ENCODE results near the gene MLANA. TPM values are rescaled to one million over a fixed set of nuclear protein-coding genes. Genes with fewer than 3 reads are reported as not detected.

The MLANA gene
- total RNA-seq, 1 donor from 2014 or later = not detected

DNA sequence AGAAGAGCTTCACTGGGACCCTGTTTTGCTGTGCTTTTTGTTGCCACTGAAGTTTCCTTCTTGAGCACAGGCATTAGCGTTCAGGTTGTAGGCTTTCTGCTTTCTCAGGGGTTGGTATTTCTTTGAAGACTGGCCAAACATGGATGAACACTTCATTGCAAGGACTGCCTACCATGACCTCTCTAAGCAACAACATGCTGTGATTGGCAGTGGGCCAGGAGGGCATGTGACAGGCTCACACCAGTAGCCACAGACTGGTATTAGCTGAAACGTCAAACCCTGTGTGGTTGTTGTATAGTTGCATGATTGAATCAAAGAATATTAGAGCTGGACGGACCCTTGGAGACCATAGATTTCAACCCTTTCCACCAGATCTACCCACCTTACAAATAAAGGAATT is 20.0 kb upstream of the MLANA start:
- FAIRE-seq = no peak
- Histone ChIP-seq H3K4me3 (ENCODE audit: low read depth, low read length) (no peak overlapping the region), H3K36me3 (ENCODE audit: control insufficient read depth, insufficient read depth, low read length) (no peaks in the 10 kb centered on the region), H3K27me3 (ENCODE audit: control insufficient read depth, insufficient read depth, low read length) (no peaks in the 10 kb centered on the region)
- TF ChIP-seq CTCF (IDR thresholded peaks at IDR 0.05; ENCODE audit: insufficient read depth, low read length, severe bottlenecking) = no peak
- DNase-seq (ENCODE audit: low read depth) = no peak

- H3K36me3 ChIP-seq (ENCODE audit: control insufficient read depth, insufficient read depth, low read length) = no peaks in the 10 kb centered on the region
- H3K27me3 ChIP-seq (ENCODE audit: control insufficient read depth, insufficient read depth, low read length) = no peaks in the 10 kb centered on the region
- DNase-seq (ENCODE audit: low read depth) = peak; percentile 29
- no peak for FAIRE-seq
- H3K4me3 ChIP-seq (ENCODE audit: low read depth, low read length) = no peak overlapping the region
- TF ChIP-seq CTCF (IDR thresholded peaks at IDR 0.05; ENCODE audit: insufficient read depth, low read length, severe bottlenecking) = no peak
Observed at GRCh38 chr9:5871785-5872184, 18.9 kb upstream of the MLANA start.

- Histone ChIP-seq H3K36me3 (ENCODE audit: control insufficient read depth, insufficient read depth, low read length) (no peaks in the 10 kb centered on the region), H3K27me3 (ENCODE audit: control insufficient read depth, insufficient read depth, low read length) (no peaks in the 10 kb centered on the region), H3K4me3 (ENCODE audit: low read depth, low read length) (no peak overlapping the region)
- FAIRE-seq (no peak), DNase-seq (ENCODE audit: low read depth) (no peak)
- no peak for TF ChIP-seq CTCF (IDR thresholded peaks at IDR 0.05; ENCODE audit: insufficient read depth, low read length, severe bottlenecking)
Observed at GRCh38 chr9:5872511-5872910, 18.2 kb upstream of the MLANA start.

DNA sequence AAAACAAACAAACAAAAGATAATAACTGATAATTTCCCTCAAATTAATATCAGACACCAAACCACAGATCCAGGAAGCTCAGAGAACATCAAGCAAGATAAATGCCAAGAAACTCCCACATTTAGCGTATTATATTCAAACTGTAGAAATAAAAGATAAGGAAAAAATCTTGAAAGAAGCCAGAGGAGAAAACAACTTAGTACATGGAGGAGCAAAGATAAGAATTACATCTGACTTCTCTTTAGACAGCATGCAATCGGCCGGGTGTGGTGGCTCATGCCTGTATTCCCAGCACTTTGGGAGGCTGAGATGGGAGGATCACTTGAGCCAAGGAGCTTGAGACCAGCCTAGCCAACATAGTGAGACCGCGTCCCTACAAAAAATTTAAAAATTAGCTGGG is 17.2 kb upstream of the MLANA start:
- no peaks in the 10 kb centered on the region for H3K27me3 ChIP-seq (ENCODE audit: control insufficient read depth, insufficient read depth, low read length)
- H3K36me3 ChIP-seq (ENCODE audit: control insufficient read depth, insufficient read depth, low read length) = no peaks in the 10 kb centered on the region
- DNase-seq (ENCODE audit: low read depth) (no peak), FAIRE-seq (no peak)
- no peak for TF ChIP-seq CTCF (IDR thresholded peaks at IDR 0.05; ENCODE audit: insufficient read depth, low read length, severe bottlenecking)
- H3K4me3 ChIP-seq (ENCODE audit: low read depth, low read length) = no peak overlapping the region

- no peak overlapping the region for H3K4me3 ChIP-seq (ENCODE audit: low read depth, low read length)
- TF ChIP-seq CTCF (IDR thresholded peaks at IDR 0.05; ENCODE audit: insufficient read depth, low read length, severe bottlenecking) = no peak
- H3K36me3 ChIP-seq (ENCODE audit: control insufficient read depth, insufficient read depth, low read length) = no peaks in the 10 kb centered on the region
- no peaks in the 10 kb centered on the region for H3K27me3 ChIP-seq (ENCODE audit: control insufficient read depth, insufficient read depth, low read length)
- DNase-seq (ENCODE audit: low read depth) (no peak), FAIRE-seq (no peak)
Observed at GRCh38 chr9:5874048-5874447, 16.6 kb upstream of the MLANA start.

DNA sequence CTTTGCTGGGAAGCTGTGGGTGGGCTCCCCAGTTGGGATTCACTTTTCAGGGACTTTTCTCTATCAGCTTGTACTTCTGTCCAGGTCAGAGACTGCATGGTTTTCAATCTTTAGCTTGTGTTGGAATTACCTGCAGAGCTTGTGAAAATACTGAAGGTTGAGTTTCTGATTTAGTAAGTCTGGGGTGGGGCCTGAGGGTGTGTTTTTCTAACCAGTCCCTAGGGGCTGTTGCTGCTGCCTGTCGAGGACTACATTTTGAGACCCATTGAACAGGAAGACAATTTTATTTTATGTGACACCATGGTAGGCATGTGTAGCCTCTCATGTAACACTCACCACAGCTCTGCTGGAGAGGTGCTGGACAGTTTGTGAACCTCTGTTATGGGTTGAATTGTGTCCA is 14.7 kb upstream of the MLANA start:
- no peak for TF ChIP-seq CTCF (IDR thresholded peaks at IDR 0.05; ENCODE audit: insufficient read depth, low read length, severe bottlenecking)
- H3K4me3 ChIP-seq (ENCODE audit: low read depth, low read length) = no peak overlapping the region
- no peak for DNase-seq (ENCODE audit: low read depth)
- FAIRE-seq = no peak
- no peaks in the 10 kb centered on the region for H3K36me3 ChIP-seq (ENCODE audit: control insufficient read depth, insufficient read depth, low read length)
- H3K27me3 ChIP-seq (ENCODE audit: control insufficient read depth, insufficient read depth, low read length) = no peaks in the 10 kb centered on the region

All from bronchial epithelial cell (primary cell).